Fibroblast of lung (primary cell): ENCODE data around the gene AP3D1. TPM values are rescaled to one million over a fixed set of nuclear protein-coding genes. Genes with fewer than 3 reads are reported as not detected.

Source experiments
- DNase-seq, 2 donors: peaks; one replicate each; pipeline versions ENCODE4 v3.0.0 to v3.0.0-alpha.2; 2010; ENCODE audit warnings: low read depth in 2 of 2
- H2AFZ ChIP-seq: 2 replicates; pipeline ENCODE4 v1.5.1; 2012; ENCODE audit warnings: low read length, control low read depth, inconsistent platforms
- H3K27ac ChIP-seq: 2 replicates; pipeline ENCODE4 v1.5.1; 2011; ENCODE audit warnings: low read length, control low read depth; ENCODE audit not compliant: insufficient read depth
- H3K27me3 ChIP-seq: 2 replicates; pipeline ENCODE4 v1.5.1; 2011; ENCODE audit warnings: mild to moderate bottlenecking, low read length; ENCODE audit not compliant: control insufficient read depth, insufficient read depth
- H3K36me3 ChIP-seq: 2 replicates; pipeline ENCODE4 v1.5.1; 2011; ENCODE audit warnings: low read length; ENCODE audit not compliant: control insufficient read depth, insufficient read depth
- H3K4me1 ChIP-seq: 2 replicates; pipeline ENCODE4 v1.5.1; 2011; ENCODE audit warnings: low read length; ENCODE audit not compliant: control insufficient read depth, insufficient read depth; ENCODE audit errors: extremely low read depth
- H3K4me2 ChIP-seq: 2 replicates; pipeline ENCODE4 v1.5.1; 2011; ENCODE audit warnings: low read length, control low read depth; ENCODE audit not compliant: insufficient read depth; ENCODE audit errors: extremely low read depth
- H3K4me3 ChIP-seq, 4 experiments: fragments of 200-600 bp in 1 of 4; sonication (generic) in 1 of 4; replicated peaks in 1 of 4; 2 replicates each; pipeline ENCODE4 v1.5.1; 2011 to 2016; ENCODE audit warnings: low read length in 4 of 4, low read depth in 3 of 4, mild to moderate bottlenecking in 3 of 4, control low read depth in 2 of 4, inconsistent platforms in 1 of 4, mixed read lengths in 1 of 4; ENCODE audit not compliant: insufficient read depth in 1 of 4; ENCODE audit errors: control extremely low read depth in 1 of 4
- H3K79me2 ChIP-seq: 2 replicates; pipeline ENCODE4 v1.5.1; 2012; ENCODE audit warnings: mild to moderate bottlenecking, low read length, inconsistent platforms; ENCODE audit not compliant: control insufficient read depth, insufficient read depth
- H3K9ac ChIP-seq: 2 replicates; pipeline ENCODE4 v1.5.1; 2011; ENCODE audit warnings: mild to moderate bottlenecking, low read length, control low read depth; ENCODE audit not compliant: insufficient read depth
- H3K9me3 ChIP-seq: 2 replicates; pipeline ENCODE4 v1.5.1; 2012; ENCODE audit warnings: low read depth, low read length; ENCODE audit not compliant: control insufficient read depth, insufficient read depth
- H4K20me1 ChIP-seq: 2 replicates; pipeline ENCODE4 v1.5.1; 2011; ENCODE audit warnings: low read length; ENCODE audit not compliant: control insufficient read depth, insufficient read depth; ENCODE audit errors: extremely low read depth
- EZH2 ChIP-seq: IDR thresholded peaks from 2 replicates; pipeline ENCODE4 v1.5.1; 2012; ENCODE audit warnings: low read length, control low read depth, mild to moderate bottlenecking; ENCODE audit errors: missing control alignments
- polyA plus RNA-seq, 2 donors: library from polyadenylated mRNA; depleted of rRNA in 1 of 2; stranded (reverse) in 1 of 2; unstranded in 1 of 2; fragments of >200 nt; gene quantifications; 2 replicates each; pipeline ENCODE4 v1.2.1, GENCODE V29; 2011 to 2012; ENCODE audit warnings: missing spikeins in 1 of 2
- total RNA-seq: library from RNA; depleted of rRNA; stranded (reverse); fragments of >200 nt; gene quantifications from 2 replicates; pipeline ENCODE4 v1.2.1, GENCODE V29; 2014
- TF ChIP-seq, protein P1 (sequence below), 2 donors: IDR thresholded peaks in 1 of 2; conservative IDR thresholded peaks in 1 of 2; 1 replicate in 1 of 2; 2 replicates in 1 of 2; pipeline ENCODE4 v1.5.1; 2011 to 2012; ENCODE audit warnings: low read length in 2 of 2, control low read depth in 1 of 2, inconsistent platforms in 1 of 2, low read depth in 1 of 2, mild to moderate bottlenecking in 1 of 2

AP3D1 gene
- total and polyA plus RNA-seq, 2 donors (not counting 1 experiment from before 2014, with no cell fraction given) = 68.0 to 99.9 TPM

DNA sequence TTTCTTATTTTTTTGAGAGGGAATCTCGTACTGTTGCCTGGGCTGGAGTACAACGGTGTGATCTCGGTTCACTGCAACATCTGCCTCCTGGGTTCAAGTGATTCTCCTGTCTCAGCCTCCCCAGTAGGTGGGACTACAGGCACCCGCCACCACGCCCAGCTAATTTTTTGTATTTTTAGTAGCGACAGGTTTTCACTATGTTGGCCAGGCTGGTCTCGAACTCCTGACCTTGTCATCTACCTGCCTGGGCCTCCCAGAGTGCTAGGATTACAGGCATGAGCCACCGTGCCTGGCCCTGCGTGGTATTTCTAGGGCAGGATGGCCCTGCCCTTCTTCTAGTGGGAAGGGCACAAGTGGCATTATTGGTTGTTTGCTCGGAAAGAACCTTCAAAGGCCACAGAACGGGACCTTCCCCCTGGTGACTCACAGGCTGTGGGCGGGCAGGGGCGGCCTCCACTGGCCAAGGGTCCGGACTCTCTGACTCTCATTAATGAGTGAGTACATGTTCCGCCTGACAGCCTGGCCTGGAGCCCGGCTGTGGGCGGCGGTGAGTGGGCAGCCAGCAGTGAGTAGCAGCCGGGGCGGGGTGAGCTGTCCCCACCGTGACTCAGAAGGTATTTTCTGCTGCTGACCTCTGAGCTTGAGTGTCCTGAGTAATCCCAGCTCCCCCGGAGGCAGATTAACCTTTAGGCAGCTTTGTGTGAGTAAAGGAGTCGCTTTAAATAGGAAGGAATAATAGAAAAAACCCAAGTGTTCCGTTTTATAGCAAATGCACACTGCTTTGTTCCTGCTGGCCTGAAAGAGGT, 17.5 kb upstream of the AP3D1 start:
- Histone ChIP-seq H3K9me3 (no peaks in the 10 kb centered on the region), H4K20me1 (no peaks in the 10 kb centered on the region), H3K27me3 (no peaks in the 10 kb centered on the region), H3K4me3 (peak overlapping the region in 2 of 4 experiments; percentile 7 to 37), H3K36me3 (peaks cover 4% of the 10 kb centered on the region), H3K79me2 (peaks cover 80% of the 10 kb centered on the region), H3K4me1 (peaks cover 42% of the 10 kb centered on the region), H3K4me2 (peak overlapping the region; percentile 51), H3K27ac (peak overlapping the region; percentile 88), H3K9ac (no peak overlapping the region), H2AFZ (no peak overlapping the region)
- TF ChIP-seq, protein P1, sequence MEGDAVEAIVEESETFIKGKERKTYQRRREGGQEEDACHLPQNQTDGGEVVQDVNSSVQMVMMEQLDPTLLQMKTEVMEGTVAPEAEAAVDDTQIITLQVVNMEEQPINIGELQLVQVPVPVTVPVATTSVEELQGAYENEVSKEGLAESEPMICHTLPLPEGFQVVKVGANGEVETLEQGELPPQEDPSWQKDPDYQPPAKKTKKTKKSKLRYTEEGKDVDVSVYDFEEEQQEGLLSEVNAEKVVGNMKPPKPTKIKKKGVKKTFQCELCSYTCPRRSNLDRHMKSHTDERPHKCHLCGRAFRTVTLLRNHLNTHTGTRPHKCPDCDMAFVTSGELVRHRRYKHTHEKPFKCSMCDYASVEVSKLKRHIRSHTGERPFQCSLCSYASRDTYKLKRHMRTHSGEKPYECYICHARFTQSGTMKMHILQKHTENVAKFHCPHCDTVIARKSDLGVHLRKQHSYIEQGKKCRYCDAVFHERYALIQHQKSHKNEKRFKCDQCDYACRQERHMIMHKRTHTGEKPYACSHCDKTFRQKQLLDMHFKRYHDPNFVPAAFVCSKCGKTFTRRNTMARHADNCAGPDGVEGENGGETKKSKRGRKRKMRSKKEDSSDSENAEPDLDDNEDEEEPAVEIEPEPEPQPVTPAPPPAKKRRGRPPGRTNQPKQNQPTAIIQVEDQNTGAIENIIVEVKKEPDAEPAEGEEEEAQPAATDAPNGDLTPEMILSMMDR (conservative IDR thresholded peaks at IDR 0.05 in 1 of 2, IDR thresholded peaks at IDR 0.05 in 1 of 2; ENCODE audit: low read depth in 1 of 2, low read length in 2 of 2) = no peak
- no peak for TF ChIP-seq EZH2
- peak; percentile 97 to 99 for DNase-seq

DNA sequence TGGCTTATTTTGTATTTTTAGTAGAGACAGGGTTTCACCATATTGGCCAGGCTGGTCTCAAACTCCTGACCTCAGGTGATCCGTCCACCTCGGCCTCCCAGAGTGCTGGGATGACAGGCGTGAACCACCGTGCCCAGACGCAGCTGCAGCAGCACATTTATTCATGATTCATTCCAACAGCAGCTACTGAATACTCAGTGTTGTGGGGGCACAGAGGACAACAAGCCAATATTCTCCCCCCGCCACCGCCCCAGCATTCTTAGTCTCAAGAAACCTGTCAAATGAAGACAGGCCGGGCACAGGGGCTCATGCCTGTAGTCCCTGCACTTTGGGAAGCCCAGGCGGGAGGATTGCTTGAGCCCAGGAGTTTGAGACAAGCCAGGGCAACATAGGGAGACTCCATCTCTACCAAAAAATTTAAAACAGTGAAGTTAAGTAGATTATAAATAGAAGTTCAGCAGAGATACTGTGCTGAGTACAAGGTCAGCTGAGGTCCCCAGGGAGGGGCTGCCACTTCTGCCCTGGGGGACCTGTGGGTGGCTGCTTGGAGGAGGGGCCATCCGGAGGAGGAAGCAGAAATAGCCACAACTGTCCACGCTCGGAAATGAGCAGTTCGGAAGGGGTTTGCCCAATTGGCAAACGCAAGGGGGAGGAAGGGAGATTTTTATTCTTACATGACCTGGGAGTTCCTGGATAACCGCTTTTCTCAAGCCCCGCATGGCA, 16.7 kb upstream of the AP3D1 start:
- TF ChIP-seq, protein P1 (conservative IDR thresholded peaks at IDR 0.05 in 1 of 2, IDR thresholded peaks at IDR 0.05 in 1 of 2; ENCODE audit: low read depth in 1 of 2, low read length in 2 of 2) = no peak
- TF ChIP-seq EZH2 = no peak
- H3K27ac ChIP-seq = peak overlapping the region; percentile 88
- DNase-seq = peak; percentile 47 to 61
- H3K79me2 ChIP-seq = peaks cover 74% of the 10 kb centered on the region
- H3K4me3 ChIP-seq = peak overlapping the region in 2 of 4 experiments; percentile 7 to 37
- H3K36me3 ChIP-seq = peaks cover 1% of the 10 kb centered on the region
- H3K4me2 ChIP-seq = peak overlapping the region; percentile 30
- no peaks in the 10 kb centered on the region for H4K20me1 ChIP-seq
- H3K9me3 ChIP-seq = no peaks in the 10 kb centered on the region
- H3K9ac ChIP-seq = no peak overlapping the region
- no peak overlapping the region for H2AFZ ChIP-seq
- H3K4me1 ChIP-seq = peaks cover 42% of the 10 kb centered on the region
- no peaks in the 10 kb centered on the region for H3K27me3 ChIP-seq
